HFFc6 (cell line): ENCODE results near the gene PRAMEF17. TPM values are rescaled to one million over a fixed set of nuclear protein-coding genes. Genes with fewer than 3 reads are reported as not detected.
"Not testable (repeated sequence)": the region's sequence is repeated elsewhere in the genome, so short reads cannot be mapped to it uniquely, and the experiment has no call there.

ENCODE experiments used
- DNase-seq: peaks from one replicate; pipeline ENCODE4 v3.0.0-alpha.2; 2018
- H3K27ac Mint-ChIP-seq: 2 replicates; pipeline ENCODE4 v1.8.0; 2020; ENCODE audit warnings: mild to moderate bottlenecking, mixed read lengths
- H3K27me3 Mint-ChIP-seq: 2 replicates; pipeline ENCODE4 v1.8.0; 2021; ENCODE audit warnings: mild to moderate bottlenecking, moderate library complexity, mixed read lengths; ENCODE audit not compliant: insufficient read depth
- H3K36me3 Mint-ChIP-seq: 2 replicates; pipeline ENCODE4 v1.8.0; 2021; ENCODE audit warnings: low read depth, mixed read lengths
- H3K4me1 Mint-ChIP-seq: 2 replicates; pipeline ENCODE4 v1.8.0; 2020; ENCODE audit warnings: low read depth, mixed read lengths
- H3K4me3 Mint-ChIP-seq: 2 replicates; pipeline ENCODE4 v1.8.0; 2020; ENCODE audit warnings: mild to moderate bottlenecking, moderate library complexity, mixed read lengths
- H3K9me3 Mint-ChIP-seq: 2 replicates; pipeline ENCODE4 v1.8.0; 2020; ENCODE audit warnings: mild to moderate bottlenecking, mixed read lengths
- total RNA-seq, 6 experiments: library from RNA; stranded (reverse); fragmentation: NEBNext Ultra II Directional; extraction: Animal tissue kit (Norgen Biotek cat#: 25700); gene quantifications; 2 replicates in 1 of 6; 3 replicates in 5 of 6; pipeline ENCODE4 v1.2.3, GENCODE V29; 2021
- TF ChIP-seq, protein P1 (sequence below): fragments of 200-600 bp; sonication (generic); IDR thresholded peaks from 2 replicates; pipeline ENCODE4 v1.5.0; 2021; ENCODE audit warnings: antibody characterized with exemption, mild to moderate bottlenecking

The PRAMEF17 gene
- total RNA-seq, 6 experiments from 2014 or later, result not detected

DNA sequence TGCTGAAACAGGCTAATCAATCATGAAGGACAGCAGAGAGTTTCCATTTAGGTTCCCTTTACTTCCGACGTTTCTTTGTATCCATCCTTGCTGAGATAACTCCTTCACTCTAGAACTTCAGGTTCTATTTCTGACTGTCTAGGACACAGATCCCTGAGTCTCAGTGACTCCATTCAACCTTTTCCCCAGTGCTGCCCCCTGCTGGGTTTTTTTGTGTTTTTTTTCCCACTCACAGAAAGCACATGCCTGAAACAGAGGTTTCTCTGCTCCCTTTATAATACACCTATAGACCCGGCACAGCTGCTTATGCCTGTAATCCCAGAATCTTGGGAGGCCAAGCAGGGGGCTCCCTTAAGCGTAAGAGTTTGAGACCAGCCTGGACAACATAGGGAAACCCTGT lies 20.9 kb upstream of the PRAMEF17 start:
- DNase-seq, H3K36me3 Mint-ChIP-seq, H3K4me1 Mint-ChIP-seq, H3K27ac Mint-ChIP-seq, H3K27me3 Mint-ChIP-seq, H3K4me3 Mint-ChIP-seq: not testable (repeated sequence)
- H3K9me3 Mint-ChIP-seq, result peaks cover 32% of the 10 kb centered on the region
- TF ChIP-seq, protein P1, sequence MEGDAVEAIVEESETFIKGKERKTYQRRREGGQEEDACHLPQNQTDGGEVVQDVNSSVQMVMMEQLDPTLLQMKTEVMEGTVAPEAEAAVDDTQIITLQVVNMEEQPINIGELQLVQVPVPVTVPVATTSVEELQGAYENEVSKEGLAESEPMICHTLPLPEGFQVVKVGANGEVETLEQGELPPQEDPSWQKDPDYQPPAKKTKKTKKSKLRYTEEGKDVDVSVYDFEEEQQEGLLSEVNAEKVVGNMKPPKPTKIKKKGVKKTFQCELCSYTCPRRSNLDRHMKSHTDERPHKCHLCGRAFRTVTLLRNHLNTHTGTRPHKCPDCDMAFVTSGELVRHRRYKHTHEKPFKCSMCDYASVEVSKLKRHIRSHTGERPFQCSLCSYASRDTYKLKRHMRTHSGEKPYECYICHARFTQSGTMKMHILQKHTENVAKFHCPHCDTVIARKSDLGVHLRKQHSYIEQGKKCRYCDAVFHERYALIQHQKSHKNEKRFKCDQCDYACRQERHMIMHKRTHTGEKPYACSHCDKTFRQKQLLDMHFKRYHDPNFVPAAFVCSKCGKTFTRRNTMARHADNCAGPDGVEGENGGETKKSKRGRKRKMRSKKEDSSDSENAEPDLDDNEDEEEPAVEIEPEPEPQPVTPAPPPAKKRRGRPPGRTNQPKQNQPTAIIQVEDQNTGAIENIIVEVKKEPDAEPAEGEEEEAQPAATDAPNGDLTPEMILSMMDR, result peak; percentile 18; the same call in 1 of the 2 replicates

GRCh38 chr1:13378983-13379382 lies 10.4 kb upstream of the PRAMEF17 start:
- peaks cover 26% of the 10 kb centered on the region for H3K9me3 Mint-ChIP-seq
- not testable (repeated sequence) for H3K4me1 Mint-ChIP-seq, H3K27me3 Mint-ChIP-seq, DNase-seq, H3K4me3 Mint-ChIP-seq, H3K36me3 Mint-ChIP-seq, H3K27ac Mint-ChIP-seq

GRCh38 chr1:13380380-13380779 lies 9.1 kb upstream of the PRAMEF17 start:
- not testable (repeated sequence) for H3K27me3 Mint-ChIP-seq, H3K36me3 Mint-ChIP-seq, H3K27ac Mint-ChIP-seq, H3K4me1 Mint-ChIP-seq, DNase-seq, H3K4me3 Mint-ChIP-seq
- peaks cover 31% of the 10 kb centered on the region for H3K9me3 Mint-ChIP-seq

GRCh38 chr1:13393004-13393403 lies 3.6 kb downstream of the PRAMEF17 start:
- not testable (repeated sequence) for H3K27me3 Mint-ChIP-seq, H3K36me3 Mint-ChIP-seq, H3K4me1 Mint-ChIP-seq, DNase-seq, H3K4me3 Mint-ChIP-seq, H3K27ac Mint-ChIP-seq
- H3K9me3 Mint-ChIP-seq, result peaks cover 53% of the 10 kb centered on the region

DNA sequence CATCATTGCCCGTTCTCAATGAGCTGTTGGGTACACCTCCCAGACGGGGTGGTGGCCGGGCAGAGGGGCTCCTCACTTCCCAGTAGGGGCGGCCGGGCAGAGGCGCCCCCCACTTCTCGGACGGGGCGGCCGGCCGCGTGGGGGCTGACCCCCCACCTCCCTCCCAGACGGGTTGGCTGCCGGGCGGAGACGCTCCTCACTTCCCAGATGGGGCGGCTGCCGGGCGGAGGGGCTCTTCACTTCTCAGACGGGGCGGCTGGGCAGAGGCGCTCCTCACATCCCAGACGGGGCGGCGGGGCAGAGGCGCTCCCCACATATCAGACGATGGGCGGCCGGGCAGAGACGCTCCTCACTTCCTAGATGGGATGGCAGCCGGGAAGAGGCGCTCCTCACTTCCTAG lies 5.3 kb downstream of the PRAMEF17 start:
- H3K4me1 Mint-ChIP-seq, DNase-seq: not testable (repeated sequence)

GRCh38 chr1:13395311-13395710 lies 5.9 kb downstream of the PRAMEF17 start:
- not testable (repeated sequence) for DNase-seq, H3K4me1 Mint-ChIP-seq, H3K36me3 Mint-ChIP-seq, H3K27ac Mint-ChIP-seq, H3K27me3 Mint-ChIP-seq, H3K4me3 Mint-ChIP-seq
- peaks cover 48% of the 10 kb centered on the region for H3K9me3 Mint-ChIP-seq

More for the DNA sequence above, 5.3 kb downstream of the PRAMEF17 start:
- H3K27ac Mint-ChIP-seq, H3K36me3 Mint-ChIP-seq, H3K4me3 Mint-ChIP-seq, H3K27me3 Mint-ChIP-seq: not testable (repeated sequence)
- peaks cover 51% of the 10 kb centered on the region for H3K9me3 Mint-ChIP-seq

GRCh38 chr1:13407811-13408210 lies 18.4 kb downstream of the PRAMEF17 start:
- Mint-ChIP-seq H3K9me3 (peaks cover 26% of the 10 kb centered on the region), H3K4me1 (no peaks in the 10 kb centered on the region), H3K27me3 (peaks cover 2% of the 10 kb centered on the region; the same call in 1 of the 2 replicates), H3K4me3 (no peak overlapping the region), H3K27ac (no peak overlapping the region), H3K36me3 (no peaks in the 10 kb centered on the region)
- TF ChIP-seq, protein P1, result no peak
- no peak for DNase-seq

DNA sequence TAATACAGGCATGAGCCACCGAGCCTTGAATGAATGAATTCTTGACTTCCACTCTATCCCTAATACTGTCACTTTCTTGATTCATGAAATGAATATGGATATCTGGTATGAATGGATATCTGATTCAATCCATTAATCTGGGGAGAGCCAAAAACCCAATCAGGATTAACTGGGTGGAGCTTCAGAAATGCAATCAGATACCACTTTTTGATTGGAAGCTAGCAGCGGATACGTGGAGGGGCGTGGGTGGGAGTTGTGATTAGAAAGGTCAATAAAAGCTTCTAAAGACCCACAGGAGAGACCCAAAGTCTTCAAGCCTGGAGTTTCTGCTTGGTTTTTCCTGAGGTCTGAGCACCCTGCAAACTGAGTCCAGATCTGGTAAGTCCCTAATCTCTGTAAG lies 20.7 kb downstream of the PRAMEF17 start, which contains the start of gene PRAMEF20:
PRAMEF20 (plus strand) TSS at position 301 of the 400 bp plus-strand sequence. CDS start 5,905 bp downstream, outside the sequence.
- H3K27ac Mint-ChIP-seq, H3K36me3 Mint-ChIP-seq, H3K4me1 Mint-ChIP-seq, H3K27me3 Mint-ChIP-seq, H3K4me3 Mint-ChIP-seq, DNase-seq: not testable (repeated sequence)
- peaks cover 20% of the 10 kb centered on the region; the same call in 1 of the 2 replicates for H3K9me3 Mint-ChIP-seq

DNA sequence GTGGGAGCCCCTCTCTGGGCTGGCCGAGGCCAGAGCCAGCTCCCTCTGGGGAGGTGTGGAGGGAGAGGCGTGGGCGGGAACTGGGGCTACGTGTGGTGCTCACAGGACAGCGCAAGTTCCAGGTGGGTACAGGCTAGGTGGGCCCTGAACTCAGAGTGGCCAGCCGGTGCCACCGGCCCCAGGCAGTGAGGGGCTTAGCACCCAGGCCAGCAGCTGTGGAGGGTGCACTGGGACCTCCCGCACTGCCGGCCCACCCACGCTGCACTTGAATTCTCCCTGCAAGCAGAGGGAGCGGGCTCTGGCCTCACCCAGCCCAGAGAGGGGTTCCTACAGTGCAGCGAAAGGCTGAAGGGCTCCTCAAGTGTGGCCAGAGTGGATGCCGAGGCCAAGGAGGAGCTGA lies 41.1 kb downstream of the PRAMEF17 start:
- Mint-ChIP-seq H3K4me3 (no peak overlapping the region), H3K36me3 (no peaks in the 10 kb centered on the region), H3K9me3 (peaks cover 47% of the 10 kb centered on the region), H3K4me1 (no peaks in the 10 kb centered on the region), H3K27ac (no peak overlapping the region), H3K27me3 (no peaks in the 10 kb centered on the region; the same call in none of the 2 replicates)
- DNase-seq, result no peak
- TF ChIP-seq, protein P1, result no peak
